Neuronal stem cell (in vitro differentiated cells): ENCODE results near the gene JAG2.

Source experiments
- DNase-seq: peaks from one replicate; pipeline ENCODE4 v3.0.0-alpha.2; 2013; ENCODE audit warnings: low spot score
- H2AFZ ChIP-seq: one replicate; pipeline ENCODE4 v1.6.1; 2013; ENCODE audit warnings: mild to moderate bottlenecking, low read length, inconsistent platforms
- H2AK5ac ChIP-seq: 2 replicates; pipeline ENCODE4 v1.6.1; 2013; ENCODE audit warnings: low read depth, mild to moderate bottlenecking, inconsistent platforms, low read length, moderate library complexity, mixed read lengths
- H2BK120ac ChIP-seq: 2 replicates; pipeline ENCODE4 v1.6.1; 2013; ENCODE audit warnings: low read depth, mild to moderate bottlenecking, inconsistent platforms, low read length, moderate library complexity, mixed read lengths
- H2BK12ac ChIP-seq: one replicate; pipeline ENCODE4 v1.6.1; 2013; ENCODE audit warnings: low read length, inconsistent platforms
- H2BK15ac ChIP-seq: 2 replicates; pipeline ENCODE4 v1.6.1; 2013; ENCODE audit warnings: mild to moderate bottlenecking, low read length, inconsistent platforms, mixed read lengths
- H2BK5ac ChIP-seq: one replicate; pipeline ENCODE4 v1.6.1; 2013; ENCODE audit warnings: inconsistent platforms, mild to moderate bottlenecking, low read length, moderate library complexity
- H3K14ac ChIP-seq: one replicate; pipeline ENCODE4 v1.6.1; 2013; ENCODE audit warnings: low read length, inconsistent platforms
- H3K18ac ChIP-seq: 2 replicates; pipeline ENCODE4 v1.6.1; 2013; ENCODE audit warnings: low read length, inconsistent platforms
- H3K23ac ChIP-seq: 2 replicates; pipeline ENCODE4 v1.6.1; 2013; ENCODE audit warnings: low read depth, mild to moderate bottlenecking, mixed read lengths, low read length, inconsistent platforms; ENCODE audit not compliant: poor library complexity
- H3K27ac ChIP-seq: replicated peaks from 3 replicates; pipeline ENCODE4 v1.5.1; 2013; ENCODE audit warnings: low read length, inconsistent platforms
- H3K27me3 ChIP-seq, 3 experiments: 2 replicates each; pipeline ENCODE4 v1.6.1; 2013; ENCODE audit warnings: low read length in 3 of 3, mild to moderate bottlenecking in 2 of 3, inconsistent platforms in 1 of 3, low read depth in 1 of 3, mixed read lengths in 1 of 3, moderate library complexity in 1 of 3; ENCODE audit not compliant: control insufficient read depth in 3 of 3, insufficient read depth in 3 of 3
- H3K36me3 ChIP-seq, 2 donors: replicated peaks in 1 of 2; 2 replicates each; pipeline ENCODE4 v1.6.1; 2013; ENCODE audit warnings: low read length in 2 of 2; ENCODE audit not compliant: control insufficient read depth in 2 of 2, insufficient read depth in 2 of 2
- H3K4ac ChIP-seq: 2 replicates; pipeline ENCODE4 v1.6.1; 2013; ENCODE audit warnings: inconsistent platforms, mild to moderate bottlenecking, low read length, moderate library complexity
- H3K4me1 ChIP-seq, 2 donors: 1 replicate in 1 of 2; 2 replicates in 1 of 2; pipeline ENCODE4 v1.6.1; 2013; ENCODE audit warnings: low read length in 2 of 2, low read depth in 1 of 2; ENCODE audit not compliant: control insufficient read depth in 2 of 2, insufficient read depth in 1 of 2
- H3K4me2 ChIP-seq: one replicate; pipeline ENCODE4 v1.6.1; 2013; ENCODE audit warnings: mild to moderate bottlenecking, low read length, inconsistent platforms; ENCODE audit not compliant: insufficient read depth, poor library complexity, severe bottlenecking
- H3K4me3 ChIP-seq, 2 donors: 2 replicates each; pipeline ENCODE4 v1.5.1; 2013; ENCODE audit warnings: low read length in 2 of 2, mild to moderate bottlenecking in 2 of 2, inconsistent platforms in 1 of 2, moderate library complexity in 1 of 2
- H3K79me1 ChIP-seq: one replicate; pipeline ENCODE4 v1.6.1; 2013; ENCODE audit warnings: low read depth, mild to moderate bottlenecking, inconsistent platforms, low read length, moderate library complexity
- H3K9ac ChIP-seq: one replicate; pipeline ENCODE4 v1.6.1; 2013; ENCODE audit warnings: mild to moderate bottlenecking, low read depth, low read length, inconsistent platforms; ENCODE audit not compliant: poor library complexity
- H3K9me3 ChIP-seq, 2 donors: replicated peaks in 1 of 2; 2 replicates each; pipeline versions ENCODE3 to v1.6.1; 2013; ENCODE audit warnings: low read length in 2 of 2, mild to moderate bottlenecking in 2 of 2, inconsistent platforms in 1 of 2, low read depth in 1 of 2, mixed read lengths in 1 of 2, moderate library complexity in 1 of 2; ENCODE audit not compliant: control insufficient read depth in 2 of 2, insufficient read depth in 1 of 2
- H4K8ac ChIP-seq: one replicate; pipeline ENCODE4 v1.6.1; 2013; ENCODE audit warnings: low read depth, mild to moderate bottlenecking, inconsistent platforms, low read length, moderate library complexity
- H4K91ac ChIP-seq: one replicate; pipeline ENCODE4 v1.6.1; 2013; ENCODE audit warnings: low read length, low read depth, mild to moderate bottlenecking, inconsistent platforms; ENCODE audit not compliant: poor library complexity
- WGBS, 2 donors: extraction: QIAGEN DNeasy Blood & Tissue Kit; methylation state at CpG; one replicate each; pipeline ENCODE4 v1.1.7; 2013; ENCODE audit warnings: missing lambda C conversion rate in 2 of 2, mixed read lengths in 1 of 2; ENCODE audit not compliant: insufficient read length in 2 of 2, insufficient replicate concordance in 1 of 2; ENCODE audit errors: extremely low coverage in 2 of 2; 5-methylcytosine and 5-hydroxymethylcytosine counted together

JAG2 gene

GRCh38 chr14:105152794-105153241 lies 15.8 kb downstream of the JAG2 start:
- peak overlapping the region; percentile 26 for H2AK5ac ChIP-seq
- no peak overlapping the region for H2BK15ac ChIP-seq
- H3K79me1 ChIP-seq = peaks cover 4% of the 10 kb centered on the region
- peak overlapping the region; percentile 53 for H2BK5ac ChIP-seq
- no peaks in the 10 kb centered on the region for H3K36me3 ChIP-seq
- no peaks in the 10 kb centered on the region for H3K4me1 ChIP-seq
- no CpG with 5 or more reads among the region's 14 CpGs for WGBS, 2 donors
- no peak overlapping the region for H3K4me3 ChIP-seq
- H4K8ac ChIP-seq = no peak overlapping the region
- H2AFZ ChIP-seq = no peak overlapping the region
- no peak overlapping the region for H2BK12ac ChIP-seq
- H3K18ac ChIP-seq = peak overlapping the region; percentile 11
- H3K14ac ChIP-seq = peak overlapping the region; percentile 94
- no peak overlapping the region for H3K9ac ChIP-seq
- no peak overlapping the region for H3K4me2 ChIP-seq
- no peak overlapping the region for H4K91ac ChIP-seq
- no peak overlapping the region for H3K4ac ChIP-seq
- H3K27ac ChIP-seq = no peak overlapping the region
- no peak overlapping the region for H2BK120ac ChIP-seq
- H3K9me3 ChIP-seq = peaks cover 0 to 1% of the 10 kb centered on the region in 2 donors
- DNase-seq = no peak
- peaks cover 0 to 14% (median 0%) of the 10 kb centered on the region in 3 experiments for H3K27me3 ChIP-seq
- peak overlapping the region; percentile 80 for H3K23ac ChIP-seq

GRCh38 chr14:105151838-105152793 lies 16.5 kb downstream of the JAG2 start:
- peaks cover 4% of the 10 kb centered on the region for H3K79me1 ChIP-seq
- H2AFZ ChIP-seq = no peak overlapping the region
- no peak overlapping the region for H3K27ac ChIP-seq
- H3K18ac ChIP-seq = no peak overlapping the region
- no peak for DNase-seq
- H3K36me3 ChIP-seq = no peaks in the 10 kb centered on the region
- no peaks in the 10 kb centered on the region for H3K4me1 ChIP-seq
- H2BK15ac ChIP-seq = peak overlapping the region; percentile 33
- H3K14ac ChIP-seq = peak overlapping the region; percentile 94
- no CpG with 5 or more reads among the region's 44 CpGs for WGBS, 2 donors
- H4K91ac ChIP-seq = no peak overlapping the region
- H3K4me2 ChIP-seq = no peak overlapping the region
- peaks cover 0 to 7% (median 0%) of the 10 kb centered on the region in 3 experiments for H3K27me3 ChIP-seq
- H3K9ac ChIP-seq = peak overlapping the region; percentile 70
- no peak overlapping the region for H2BK5ac ChIP-seq
- H2BK120ac ChIP-seq = no peak overlapping the region
- H3K23ac ChIP-seq = peak overlapping the region; percentile 65
- H2AK5ac ChIP-seq = no peak overlapping the region
- H3K4me3 ChIP-seq = no peak overlapping the region
- no peaks in the 10 kb centered on the region for H3K9me3 ChIP-seq
- no peak overlapping the region for H2BK12ac ChIP-seq
- H4K8ac ChIP-seq = no peak overlapping the region
- H3K4ac ChIP-seq = no peak overlapping the region

- no peak overlapping the region for H3K18ac ChIP-seq
- H3K27me3 ChIP-seq = peaks cover 0 to 3% (median 0%) of the 10 kb centered on the region in 3 experiments
- H2BK120ac ChIP-seq = no peak overlapping the region
- H4K91ac ChIP-seq = no peak overlapping the region
- no peak overlapping the region for H3K23ac ChIP-seq
- no CpG with 5 or more reads among the region's 37 CpGs for WGBS, 2 donors
- no peak overlapping the region for H4K8ac ChIP-seq
- no peaks in the 10 kb centered on the region for H3K9me3 ChIP-seq
- H2AFZ ChIP-seq = no peak overlapping the region
- no peak overlapping the region for H2BK12ac ChIP-seq
- H2BK15ac ChIP-seq = no peak overlapping the region
- H3K4me1 ChIP-seq = no peaks in the 10 kb centered on the region
- no peak overlapping the region for H3K27ac ChIP-seq
- H3K9ac ChIP-seq = no peak overlapping the region
- no peaks in the 10 kb centered on the region for H3K36me3 ChIP-seq
- no peak for DNase-seq
- H3K4me3 ChIP-seq = no peak overlapping the region
- H3K4ac ChIP-seq = no peak overlapping the region
- H3K79me1 ChIP-seq = peaks cover 4% of the 10 kb centered on the region
- H2BK5ac ChIP-seq = no peak overlapping the region
- no peak overlapping the region for H3K4me2 ChIP-seq
- no peak overlapping the region for H2AK5ac ChIP-seq
- H3K14ac ChIP-seq = no peak overlapping the region
Observed at GRCh38 chr14:105151084-105151837, 17.3 kb downstream of the JAG2 start.
